Stimulated activated CD4-positive, alpha-beta T cell treated with anti-CD3 and anti-CD28 coated beads, Interleukin-1b, Interleukin-23, amount 100 ng/mL, for 48 hours (primary cell): ENCODE results near the gene MTG1.
"Not testable (repeated sequence)": the region's sequence is repeated elsewhere in the genome, so short reads cannot be mapped to it uniquely, and the experiment has no call there.

Source experiments
- DNase-seq: peaks from one replicate; pipeline ENCODE4 v3.0.0-alpha.2; 2020

MTG1 gene

GRCh38 chr10:133379152-133379800, 14.7 kb upstream of the MTG1 start, which contains the start of gene PAOX:
Gene PAOX, plus strand, starts transcription at chr10:133379262. Its CDS starts 55 bp downstream, at chr10:133379317.
- peak; percentile 54 for DNase-seq

DNA sequence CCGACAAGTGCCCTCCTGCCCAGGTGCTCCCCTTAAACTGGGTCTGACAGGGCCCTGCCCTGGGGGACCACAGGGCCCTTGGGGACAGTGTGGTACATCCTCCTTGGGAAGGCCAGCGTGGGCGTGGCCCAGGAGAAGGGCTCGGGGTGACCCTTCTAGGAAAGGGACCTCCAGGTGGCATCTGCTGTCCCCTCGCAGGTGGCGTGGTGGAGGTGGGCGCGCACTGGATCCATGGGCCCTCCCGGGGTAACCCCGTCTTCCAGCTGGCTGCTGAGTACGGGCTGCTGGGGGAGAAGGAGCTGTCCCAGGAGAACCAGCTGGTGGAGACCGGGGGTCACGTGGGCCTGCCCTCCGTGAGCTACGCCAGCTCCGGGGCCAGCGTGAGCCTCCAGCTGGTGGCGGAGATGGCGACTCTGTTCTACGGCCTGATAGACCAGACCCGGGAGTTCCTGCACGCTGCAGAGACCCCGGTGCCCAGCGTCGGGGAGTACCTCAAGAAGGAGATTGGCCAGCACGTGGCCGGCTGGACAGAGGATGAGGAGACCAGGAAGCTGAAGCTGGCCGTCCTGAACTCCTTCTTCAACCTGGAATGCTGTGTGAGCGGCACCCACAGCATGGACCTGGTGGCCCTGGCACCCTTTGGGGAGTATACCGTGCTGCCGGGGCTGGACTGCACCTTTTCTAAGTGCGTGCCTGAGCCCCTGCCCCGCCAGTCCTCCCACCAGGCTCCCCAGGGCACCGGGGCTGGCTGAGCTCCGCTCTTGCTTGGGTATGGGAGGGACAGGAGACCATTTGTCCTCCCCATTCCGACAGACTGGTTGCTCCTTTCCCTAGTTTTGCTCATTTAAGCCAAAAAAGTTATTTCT, 13.9 kb upstream of the MTG1 start:
- no peak for DNase-seq

DNA sequence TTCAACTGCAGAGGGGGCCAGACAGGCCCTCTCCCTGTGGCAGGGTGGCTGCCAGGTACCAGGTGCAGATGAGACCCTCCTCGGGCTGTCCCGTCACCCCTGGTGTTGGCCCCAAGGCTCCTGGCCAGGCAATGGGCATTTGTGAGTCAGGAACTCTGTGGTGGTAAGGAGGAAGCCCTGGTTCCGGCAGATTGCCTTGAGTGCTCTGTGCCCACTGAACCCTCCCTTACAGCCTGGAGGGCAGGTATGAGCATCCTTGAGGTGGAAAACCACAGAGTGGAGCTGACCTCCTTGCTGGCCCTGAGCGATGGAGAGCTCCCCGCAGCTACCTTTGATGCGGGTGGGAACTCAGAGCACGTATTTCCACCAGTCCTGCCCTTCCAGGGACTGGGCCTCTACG, 12.9 kb upstream of the MTG1 start:
- no peak for DNase-seq

DNA sequence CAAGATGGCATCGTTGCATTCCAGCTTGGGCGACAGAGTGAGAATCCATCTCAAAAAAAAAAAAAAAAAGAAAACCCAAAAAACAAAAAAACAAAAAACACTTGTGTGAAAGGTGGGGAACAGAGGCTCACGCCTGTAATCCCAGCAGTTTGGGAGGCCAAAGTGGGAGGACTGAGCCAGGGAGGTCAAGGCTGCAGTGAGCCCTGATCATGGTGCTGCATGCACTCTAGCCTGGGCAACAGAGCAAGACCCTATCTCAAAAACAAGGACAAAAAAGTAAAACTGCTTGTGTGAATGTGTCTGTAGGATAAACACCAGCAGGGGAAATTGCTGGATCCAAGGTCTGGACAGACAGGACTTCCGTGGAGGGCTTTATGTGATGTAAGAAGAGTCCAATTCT, 10.4 kb upstream of the MTG1 start:
- DNase-seq: no peak

GRCh38 chr10:133384071-133384470, 9.9 kb upstream of the MTG1 start:
- no peak for DNase-seq

GRCh38 chr10:133385214-133385613, 8.7 kb upstream of the MTG1 start:
- no peak for DNase-seq

DNA sequence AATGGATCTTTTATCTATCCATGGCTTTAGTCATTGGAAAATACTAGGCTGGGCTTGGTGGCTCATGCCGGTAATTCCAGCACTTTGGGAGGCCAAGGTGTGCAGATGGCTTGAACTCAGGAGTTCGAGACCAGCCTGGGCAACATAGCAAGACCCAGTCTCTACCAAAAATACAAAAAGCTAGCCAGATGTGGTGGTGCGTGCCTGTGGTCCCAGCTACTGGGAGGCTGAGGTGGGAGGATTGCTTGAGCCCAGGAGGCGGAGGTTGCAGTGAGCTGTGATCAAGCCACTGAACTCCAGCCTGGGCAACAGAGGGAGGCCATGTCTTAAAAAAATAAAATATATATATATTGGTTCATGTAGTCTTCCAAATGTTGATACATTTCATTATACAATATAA, 7.0 kb upstream of the MTG1 start:
- DNase-seq: not testable (repeated sequence)

- DNase-seq: no peak
Measured at GRCh38 chr10:133388236-133388972, 5.6 kb upstream of the MTG1 start.

- peak; percentile 46 for DNase-seq
Measured at GRCh38 chr10:133388973-133389818, 4.8 kb upstream of the MTG1 start.

GRCh38 chr10:133390597-133391248, 3.2 kb upstream of the MTG1 start:
- no peak for DNase-seq

GRCh38 chr10:133391249-133391635, 2.7 kb upstream of the MTG1 start:
- no peak for DNase-seq

GRCh38 chr10:133391761-133392518, 2.0 kb upstream of the MTG1 start:
- DNase-seq: peak; percentile 60

DNA sequence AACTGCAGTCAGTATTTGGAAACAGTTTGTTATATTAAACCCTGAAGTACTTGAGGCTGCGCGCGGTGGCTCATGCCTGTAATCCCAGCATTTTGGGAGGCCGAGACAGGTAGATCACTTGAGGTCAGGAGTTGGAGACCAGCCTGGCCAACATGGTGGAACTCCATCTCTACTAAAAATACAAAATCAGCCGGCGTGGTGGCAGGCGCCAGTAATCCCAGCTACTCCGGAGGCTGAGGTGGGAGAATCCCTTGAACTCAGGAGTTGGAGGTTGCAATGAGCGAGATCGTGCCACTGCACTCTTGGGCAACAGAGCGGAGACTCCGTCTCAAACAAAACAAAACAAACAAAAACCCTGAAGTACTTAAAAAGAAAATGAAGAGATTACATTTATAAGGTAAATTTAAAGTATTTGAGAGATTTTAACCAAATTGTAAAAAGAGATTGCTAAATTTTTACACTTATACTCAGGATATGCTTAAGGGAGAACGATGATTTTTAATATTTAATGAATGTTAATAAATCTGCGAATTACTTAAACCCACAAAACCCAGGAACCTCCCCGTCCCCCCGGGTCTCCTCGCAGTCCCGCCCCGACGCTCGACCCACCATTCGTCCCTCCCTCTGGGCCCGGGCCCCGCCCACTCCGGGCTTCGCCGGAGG, 425 bp upstream of the MTG1 start:
- no peak for DNase-seq

GRCh38 chr10:133394801-133395221, 854 bp downstream of the MTG1 start:
- DNase-seq: no peak

DNA sequence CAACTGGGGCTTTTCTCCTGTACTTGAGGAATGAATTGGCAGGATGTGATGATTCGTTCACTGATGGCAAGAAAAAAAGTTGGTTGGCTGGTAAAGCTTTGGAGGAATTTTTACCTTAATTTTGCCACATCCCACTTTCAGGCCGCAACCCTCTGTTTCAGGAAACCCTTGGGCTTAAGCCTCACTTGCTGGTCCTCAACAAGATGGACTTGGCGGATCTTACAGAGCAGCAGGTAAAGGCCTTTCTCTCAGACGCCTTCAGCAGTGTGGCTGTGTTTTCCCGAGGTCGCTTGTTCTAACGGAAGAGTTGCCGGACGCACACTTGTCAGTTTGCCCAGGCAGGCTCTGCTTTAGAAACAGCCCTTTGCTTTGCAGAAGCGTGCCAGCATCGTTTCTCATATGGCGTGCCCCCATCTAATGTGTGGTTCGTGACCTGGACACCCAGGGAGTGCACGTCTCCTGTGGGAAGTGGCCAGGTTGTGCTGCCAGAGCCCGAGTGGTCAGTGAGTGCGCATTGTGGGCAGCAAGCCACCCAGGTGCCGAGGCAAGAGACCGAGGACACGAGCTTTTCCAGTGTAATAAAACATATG, 2.2 kb downstream of the MTG1 start:
- DNase-seq: no peak

- DNase-seq: no peak
Measured at GRCh38 chr10:133397938-133398337, 4.0 kb downstream of the MTG1 start.

GRCh38 chr10:133399123-133399601, 5.2 kb downstream of the MTG1 start:
- DNase-seq: no peak

DNA sequence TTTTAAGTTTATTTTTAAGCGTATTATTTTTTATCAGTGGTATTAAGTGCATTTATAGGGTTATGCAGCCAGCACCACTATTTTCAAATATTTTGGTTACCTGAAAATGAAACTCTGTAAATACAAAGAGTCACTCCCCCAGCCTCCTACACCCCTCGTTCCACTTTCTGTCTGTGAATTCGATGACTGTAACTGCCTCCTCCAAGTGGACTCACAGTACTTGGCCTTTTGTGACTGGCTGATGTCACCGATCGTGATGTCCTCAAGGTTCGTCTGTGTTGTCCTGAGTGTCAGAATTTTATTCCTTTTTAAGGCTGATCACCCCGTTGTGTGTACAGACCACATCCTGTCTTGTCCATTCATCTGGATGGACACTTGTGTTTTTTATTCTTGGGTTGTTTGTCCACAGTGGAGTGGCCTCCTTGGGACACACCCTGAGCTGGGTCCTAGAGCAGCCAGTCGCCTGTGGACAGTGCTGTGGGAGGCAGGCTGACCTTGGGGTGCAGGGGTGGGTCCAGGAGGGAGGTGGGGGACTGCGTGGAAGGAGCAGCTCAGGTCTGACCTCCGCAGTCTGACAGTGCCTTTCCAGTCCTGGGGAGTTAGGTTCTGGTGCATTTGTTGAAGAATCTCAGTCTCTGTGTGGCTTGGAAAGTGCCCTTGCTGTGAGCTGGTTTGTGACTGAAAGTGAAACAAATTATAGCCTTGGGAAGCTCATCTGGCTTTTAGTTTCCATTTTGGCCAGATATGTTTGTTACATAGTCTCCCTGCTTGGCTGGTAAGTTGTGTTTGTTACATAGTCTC, 6.9 kb downstream of the MTG1 start:
- no peak for DNase-seq

- no peak for DNase-seq
Measured at GRCh38 chr10:133401500-133401899, 7.5 kb downstream of the MTG1 start.
